Measurements from ENCODE around the gene DHX58.

Gene DHX58

DNA sequence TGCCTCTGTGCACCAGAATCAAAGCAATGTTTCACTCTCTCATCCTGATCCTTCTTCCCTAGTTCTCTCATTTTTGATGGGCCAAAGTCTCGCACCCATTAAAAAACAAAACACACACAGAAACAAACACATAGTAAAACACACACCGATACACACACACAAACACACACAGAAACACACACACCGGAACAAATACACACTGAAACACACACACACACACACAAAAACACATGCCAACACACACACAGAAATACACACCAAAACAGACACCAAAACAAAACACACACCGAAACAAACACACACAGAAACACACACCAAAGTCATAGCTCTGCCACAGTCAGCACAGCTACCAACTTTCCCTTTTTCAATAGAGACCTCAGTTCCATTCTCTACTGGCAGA is 18.7 kb upstream of the DHX58 start:
- Histone ChIP-seq H3K79me2 (ENCODE audit: low read length) (peaks cover 56% of the 10 kb centered on the region), H3F3A (ENCODE audit: insufficient read depth, low read length) (peaks cover 20% of the 10 kb centered on the region), H3K9me3 (replicated peaks; ENCODE audit: insufficient read depth, low read length) (no peaks in the 10 kb centered on the region), H3K27me3 (replicated peaks; ENCODE audit: insufficient read depth, low read length) (no peaks in the 10 kb centered on the region), H3K9me2 (replicated peaks; ENCODE audit: insufficient read depth, low read length) (no peaks in the 10 kb centered on the region), H4K20me1 (ENCODE audit: insufficient read depth, low read length) (no peaks in the 10 kb centered on the region), H2AFZ (ENCODE audit: low read length) (no peak overlapping the region), H3K27ac (ENCODE audit: low read length) (no peak overlapping the region), H3K36me3 (replicated peaks; ENCODE audit: insufficient read depth, low read length) (peaks cover 7% of the 10 kb centered on the region), H3K9ac (ENCODE audit: low read length) (no peak overlapping the region), H3K4me3 (ENCODE audit: low read length) (no peak overlapping the region), H3K4me1 (ENCODE audit: low read length) (peaks cover 27% of the 10 kb centered on the region), H3K4me2 (ENCODE audit: low read depth, low read length) (no peak overlapping the region)
- no peak for TF ChIP-seq EZH2 (optimal IDR thresholded peaks at IDR 0.05; ENCODE audit: low read depth, low read length)
- TF ChIP-seq, protein P1, sequence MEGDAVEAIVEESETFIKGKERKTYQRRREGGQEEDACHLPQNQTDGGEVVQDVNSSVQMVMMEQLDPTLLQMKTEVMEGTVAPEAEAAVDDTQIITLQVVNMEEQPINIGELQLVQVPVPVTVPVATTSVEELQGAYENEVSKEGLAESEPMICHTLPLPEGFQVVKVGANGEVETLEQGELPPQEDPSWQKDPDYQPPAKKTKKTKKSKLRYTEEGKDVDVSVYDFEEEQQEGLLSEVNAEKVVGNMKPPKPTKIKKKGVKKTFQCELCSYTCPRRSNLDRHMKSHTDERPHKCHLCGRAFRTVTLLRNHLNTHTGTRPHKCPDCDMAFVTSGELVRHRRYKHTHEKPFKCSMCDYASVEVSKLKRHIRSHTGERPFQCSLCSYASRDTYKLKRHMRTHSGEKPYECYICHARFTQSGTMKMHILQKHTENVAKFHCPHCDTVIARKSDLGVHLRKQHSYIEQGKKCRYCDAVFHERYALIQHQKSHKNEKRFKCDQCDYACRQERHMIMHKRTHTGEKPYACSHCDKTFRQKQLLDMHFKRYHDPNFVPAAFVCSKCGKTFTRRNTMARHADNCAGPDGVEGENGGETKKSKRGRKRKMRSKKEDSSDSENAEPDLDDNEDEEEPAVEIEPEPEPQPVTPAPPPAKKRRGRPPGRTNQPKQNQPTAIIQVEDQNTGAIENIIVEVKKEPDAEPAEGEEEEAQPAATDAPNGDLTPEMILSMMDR (IDR thresholded peaks at IDR 0.05; ENCODE audit: low read length): no peak
- no peak for TF ChIP-seq EZH2phosphoT487 (IDR thresholded peaks at IDR 0.05; ENCODE audit: low read length)
- DNase-seq: no peak

DNA sequence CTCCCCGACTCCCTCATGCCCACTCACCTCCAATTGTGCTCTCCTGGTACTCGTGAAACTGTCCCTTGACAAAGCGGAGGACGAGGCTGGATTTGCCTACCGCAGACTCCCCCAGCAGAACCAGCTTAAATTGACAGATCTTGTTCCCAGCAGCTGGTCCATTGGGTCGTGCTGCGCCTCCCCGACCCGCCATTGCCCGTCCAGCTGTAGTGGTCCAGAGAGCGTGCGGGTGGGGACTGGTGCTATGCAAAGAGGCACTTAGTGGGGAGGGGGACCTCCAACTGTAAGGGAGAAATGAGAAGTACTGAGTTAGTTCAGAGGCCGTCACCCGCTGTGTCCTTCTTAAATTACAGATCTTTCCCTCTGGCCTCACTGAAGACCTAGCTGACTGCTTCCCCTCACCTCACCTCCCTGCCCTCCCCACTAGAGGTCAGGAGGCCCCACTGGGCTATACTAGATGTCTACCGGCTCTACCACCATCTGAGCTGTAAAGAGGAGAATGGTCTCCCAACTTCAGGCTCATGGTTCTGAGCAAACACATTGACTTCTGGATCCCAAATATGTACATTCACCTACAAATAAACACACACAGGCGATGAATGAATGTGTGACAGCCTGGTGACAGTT is 17.9 kb upstream of the DHX58 start:
- Histone ChIP-seq H3K4me2 (ENCODE audit: low read depth, low read length) (no peak overlapping the region), H3K27ac (ENCODE audit: low read length) (no peak overlapping the region), H3K36me3 (replicated peaks; ENCODE audit: insufficient read depth, low read length) (peaks cover 7% of the 10 kb centered on the region), H4K20me1 (ENCODE audit: insufficient read depth, low read length) (no peaks in the 10 kb centered on the region), H3K9me2 (replicated peaks; ENCODE audit: insufficient read depth, low read length) (no peaks in the 10 kb centered on the region), H2AFZ (ENCODE audit: low read length) (no peak overlapping the region), H3K4me1 (ENCODE audit: low read length) (peaks cover 27% of the 10 kb centered on the region), H3K9ac (ENCODE audit: low read length) (no peak overlapping the region), H3K79me2 (ENCODE audit: low read length) (peaks cover 48% of the 10 kb centered on the region), H3F3A (ENCODE audit: insufficient read depth, low read length) (peaks cover 20% of the 10 kb centered on the region), H3K27me3 (replicated peaks; ENCODE audit: insufficient read depth, low read length) (no peaks in the 10 kb centered on the region), H3K4me3 (ENCODE audit: low read length) (no peak overlapping the region), H3K9me3 (replicated peaks; ENCODE audit: insufficient read depth, low read length) (no peaks in the 10 kb centered on the region)
- TF ChIP-seq, protein P1 (IDR thresholded peaks at IDR 0.05; ENCODE audit: low read length): no peak
- TF ChIP-seq EZH2 (optimal IDR thresholded peaks at IDR 0.05; ENCODE audit: low read depth, low read length) (no peak), EZH2phosphoT487 (IDR thresholded peaks at IDR 0.05; ENCODE audit: low read length) (no peak)
- DNase-seq: no peak

DNA sequence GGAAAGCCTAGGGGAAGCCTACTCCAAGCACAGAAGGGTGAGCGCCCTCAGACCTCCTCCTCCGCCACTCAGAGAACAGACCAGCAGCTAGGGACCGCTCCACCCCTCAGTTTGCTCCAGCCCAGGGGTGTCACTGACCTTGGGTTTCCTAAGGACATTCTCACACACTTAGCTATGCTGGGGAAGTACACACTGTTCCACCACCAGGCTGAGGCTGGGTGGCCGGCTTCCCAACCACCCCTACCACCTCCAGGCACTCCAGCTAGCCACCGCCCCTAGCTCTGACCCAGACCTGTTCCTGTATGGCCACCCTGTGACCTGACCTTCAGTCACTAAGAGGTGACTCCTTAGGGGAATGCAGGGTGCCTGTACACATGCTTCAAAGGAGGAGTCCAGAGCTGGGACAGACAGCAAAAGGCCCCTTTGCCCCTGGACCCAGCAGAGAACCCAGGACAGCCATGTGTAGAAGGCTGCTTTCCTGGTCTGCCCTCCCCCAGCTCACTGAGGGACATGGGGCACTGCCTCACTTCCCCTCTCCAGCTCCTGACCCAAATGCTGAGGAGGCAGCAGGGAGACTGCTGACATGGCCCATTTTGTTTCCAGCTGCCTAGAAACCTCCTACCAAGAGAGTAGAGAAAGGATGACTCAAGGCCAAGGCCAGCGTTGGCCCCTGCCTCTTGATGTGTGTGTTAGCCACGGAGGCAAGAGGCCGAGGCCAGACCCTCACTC is 16.8 kb upstream of the DHX58 start:
- Histone ChIP-seq H3K9me2 (replicated peaks; ENCODE audit: insufficient read depth, low read length) (no peaks in the 10 kb centered on the region), H3K4me3 (ENCODE audit: low read length) (no peak overlapping the region), H2AFZ (ENCODE audit: low read length) (no peak overlapping the region), H3K9ac (ENCODE audit: low read length) (no peak overlapping the region), H3K4me2 (ENCODE audit: low read depth, low read length) (no peak overlapping the region), H3K4me1 (ENCODE audit: low read length) (peaks cover 23% of the 10 kb centered on the region), H4K20me1 (ENCODE audit: insufficient read depth, low read length) (no peaks in the 10 kb centered on the region), H3K36me3 (replicated peaks; ENCODE audit: insufficient read depth, low read length) (peaks cover 7% of the 10 kb centered on the region), H3K27ac (ENCODE audit: low read length) (no peak overlapping the region), H3K9me3 (replicated peaks; ENCODE audit: insufficient read depth, low read length) (no peaks in the 10 kb centered on the region), H3K27me3 (replicated peaks; ENCODE audit: insufficient read depth, low read length) (no peaks in the 10 kb centered on the region), H3F3A (ENCODE audit: insufficient read depth, low read length) (peaks cover 20% of the 10 kb centered on the region), H3K79me2 (ENCODE audit: low read length) (peaks cover 38% of the 10 kb centered on the region)
- TF ChIP-seq EZH2phosphoT487 (IDR thresholded peaks at IDR 0.05; ENCODE audit: low read length) (no peak), EZH2 (optimal IDR thresholded peaks at IDR 0.05; ENCODE audit: low read depth, low read length) (no peak)
- TF ChIP-seq, protein P1 (IDR thresholded peaks at IDR 0.05; ENCODE audit: low read length): no peak
- DNase-seq: no peak
